HepG2 (cell line): ENCODE measurements around the gene FAAP100. TPM values are rescaled to one million over a fixed set of nuclear protein-coding genes. Genes with fewer than 3 reads are reported as not detected.

ENCODE experiments used
- ATAC-seq: fragments of 200-7000 bp; cut with Tn5 transposase; 3 replicates; pipeline ENCODE4 v1.9.1; 2020; ENCODE audit warnings: mild to moderate bottlenecking, moderate library complexity
- BruUV-seq: library from RNA; stranded (reverse); fragments of 400-500 nt; replicated peaks from 2 replicates; lab custom pipeline; 2021; lab: Mats Ljungman, UMichigan
- CTCF ChIA-PET: fragments of 300-600 bp; formaldehyde crosslinking; extraction: SDS; loops from one replicate; lab custom pipeline; 2021; ENCODE audit warnings: low total read pairs, inconsistent platforms, low intra/inter-chr PET ratio; lab: Yijun Ruan, JAX
- POLR2A ChIA-PET: fragments of 350-600 bp; sonication (Branson Sonifier 250); formaldehyde crosslinking; loops from one replicate; lab custom pipeline; 2020; ENCODE audit warnings: antibody characterized with exemption, inconsistent platforms; lab: Yijun Ruan, JAX
- DNase-seq: peaks from one replicate; pipeline ENCODE4 v3.0.0-alpha.2; 2015; ENCODE audit warnings: low spot score
- FAIRE-seq: peaks from 3 replicates; lab custom pipeline; 2011; peaks lifted over from hg19 to GRCh38; lab: Jason Lieb, UNC
- H2AFZ ChIP-seq: one replicate; pipeline ENCODE4 v1.6.1; 2011; ENCODE audit warnings: low read length, inconsistent platforms
- H3K27ac ChIP-seq: fragments of 300-600 bp; 3 replicates; pipeline ENCODE4 v1.8.0; 2011; ENCODE audit warnings: mixed run types, mild to moderate bottlenecking, mixed read lengths, low read length, inconsistent platforms; ENCODE audit not compliant: insufficient read depth; ENCODE audit errors: extremely low read length
- H3K27me3 ChIP-seq, 2 experiments: fragments of 200-600 bp in 1 of 2; 2 replicates in 1 of 2; 3 replicates in 1 of 2; pipeline versions ENCODE4 v1.6.0 to v1.8.0; 2011; ENCODE audit warnings: low read length in 2 of 2, mild to moderate bottlenecking in 2 of 2, moderate library complexity in 2 of 2, inconsistent platforms in 1 of 2; ENCODE audit not compliant: insufficient read depth in 2 of 2, control insufficient read depth in 1 of 2
- H3K36me3 ChIP-seq, 2 experiments: fragments of 200-600 bp in 1 of 2; replicated peaks in 1 of 2; 2 replicates in 1 of 2; 3 replicates in 1 of 2; pipeline versions ENCODE4 v1.5.1 to v1.8.0; 2011; ENCODE audit warnings: low read length in 2 of 2, inconsistent platforms in 1 of 2; ENCODE audit not compliant: insufficient read depth in 2 of 2, control insufficient read depth in 1 of 2
- H3K4me1 ChIP-seq: 2 replicates; pipeline ENCODE4 v1.5.1; 2012; ENCODE audit warnings: low read length, inconsistent platforms; ENCODE audit not compliant: insufficient read depth
- H3K4me2 ChIP-seq: 2 replicates; pipeline ENCODE4 v1.6.0; 2011; ENCODE audit warnings: low read depth, low read length, inconsistent platforms
- H3K4me3 ChIP-seq, 3 experiments: fragments of 200-600 bp in 1 of 3; sonication (generic), shearing (Covaris generic) in 1 of 3; replicated peaks in 1 of 3; 2 replicates each; pipeline ENCODE4 v1.5.1; 2011 to 2016; ENCODE audit warnings: low read length in 3 of 3, inconsistent platforms in 2 of 3, low read depth in 2 of 3, mild to moderate bottlenecking in 2 of 3, control low read depth in 1 of 3, mixed read lengths in 1 of 3; ENCODE audit not compliant: insufficient read depth in 1 of 3
- H3K79me2 ChIP-seq: one replicate; pipeline ENCODE4 v1.6.1; 2011; ENCODE audit warnings: low read length, inconsistent platforms; ENCODE audit not compliant: insufficient read depth
- H3K9ac ChIP-seq: 2 replicates; pipeline ENCODE4 v1.6.0; 2011; ENCODE audit warnings: mild to moderate bottlenecking, low read depth, low read length, inconsistent platforms; ENCODE audit not compliant: insufficient read depth
- H3K9me3 ChIP-seq: 2 replicates; pipeline ENCODE4 v1.5.1; 2012; ENCODE audit warnings: mild to moderate bottlenecking, low read length
- H4K20me1 ChIP-seq: 2 replicates; pipeline ENCODE4 v1.6.0; 2011; ENCODE audit warnings: inconsistent platforms, mild to moderate bottlenecking, low read length, moderate library complexity; ENCODE audit not compliant: insufficient read depth
- AGO2 ChIP-seq: fragments of 200-400 bp; formaldehyde crosslinking; optimal IDR thresholded peaks from 2 replicates; pipeline ENCODE3; 2017; ENCODE audit warnings: mild to moderate bottlenecking, low read depth, low read length, moderate library complexity
- ONECUT2 ChIP-seq: sonication (generic); formaldehyde crosslinking; IDR thresholded peaks from 2 replicates; pipeline ENCODE4 v1.4.0; 2020; ENCODE audit warnings: missing genetic modification reagents
- POGZ ChIP-seq: sonication (generic); formaldehyde crosslinking; IDR thresholded peaks from 2 replicates; pipeline ENCODE4 v1.4.0; 2020; ENCODE audit warnings: mild to moderate bottlenecking, missing genetic modification reagents
- POLR2G ChIP-seq: fragments of 200-400 bp; formaldehyde crosslinking; IDR thresholded peaks from 2 replicates; pipeline ENCODE4 v1.6.1; 2018; ENCODE audit warnings: mild to moderate bottlenecking, low read depth, low read length, moderate library complexity
- RBFOX2 ChIP-seq: fragments of 200-400 bp; formaldehyde crosslinking; IDR thresholded peaks from 2 replicates; pipeline ENCODE4 v1.6.1; 2017; ENCODE audit warnings: low read depth, mild to moderate bottlenecking, low read length
- TBX2 ChIP-seq: sonication (generic); formaldehyde crosslinking; IDR thresholded peaks from 2 replicates; pipeline ENCODE4 v1.5.0; 2020; ENCODE audit warnings: missing genetic modification reagents, mild to moderate bottlenecking, borderline replicate concordance
- ZNF614 ChIP-seq: IDR thresholded peaks from 2 replicates; pipeline ENCODE4 v1.6.1; 2018; ENCODE audit warnings: missing biosample characterization, missing genetic modification reagents, inconsistent platforms, borderline replicate concordance
- WGBS: methylation state at CpG from one replicate; pipeline ENCODE4 v1.1.6; 2017; ENCODE audit warnings: low lambda C conversion rate; 5-methylcytosine and 5-hydroxymethylcytosine counted together
- in situ Hi-C: cut with HindIII; loops from 2 replicates; pipeline ENCODE4 v1.10.0; 2017; ENCODE audit warnings: low pct_unique_long_range_greater_than_20kb; ENCODE audit not compliant: extremely low pct_ligation_motif_present
- intact Hi-C: fragments of 100-400 bp; cut with micrococcal nuclease; formaldehyde crosslinking; loops from one replicate; pipeline ENCODE4 v1.10.0; 2022; ENCODE audit not compliant: unreplicated experiment
- polyA plus RNA-seq, 8 experiments: library from polyadenylated mRNA; depleted of rRNA in 3 of 8; stranded (reverse) in 7 of 8; unstranded in 1 of 8; fragments of >200 nt; fragmentation: Illumina TruSeq in 4 of 8; extraction: Trizol in 4 of 8; gene quantifications; 2 replicates each; pipeline versions ENCODE4 v1.2.1 to v1.2.3, GENCODE V29; 2011 to 2016; ENCODE audit warnings: low read depth in 4 of 8, missing spikeins in 1 of 8, mixed read lengths in 1 of 8; ENCODE audit not compliant: insufficient read depth in 1 of 8
- total RNA-seq, 5 experiments: library from RNA; depleted of rRNA; stranded (reverse); fragments of >200 nt; fragmentation: Illumina TruSeq; extraction: Trizol; gene quantifications; 2 replicates each; pipeline ENCODE4 v1.2.3, GENCODE V29; 2016; ENCODE audit warnings: low read depth in 1 of 5
- TF ChIP-seq, protein P1 (sequence below): sonication (generic); formaldehyde crosslinking; IDR thresholded peaks from 2 replicates; pipeline ENCODE4 v1.5.0; 2020; ENCODE audit warnings: missing genetic modification reagents
- TF ChIP-seq, protein P2 (sequence below): sonication (generic); formaldehyde crosslinking; IDR thresholded peaks from 2 replicates; pipeline ENCODE4 v1.4.0; 2020; ENCODE audit warnings: missing genetic modification reagents; ENCODE audit errors: not compliant biosample characterization
- TF ChIP-seq, protein P3 (sequence below): sonication (generic); formaldehyde crosslinking; IDR thresholded peaks from 2 replicates; pipeline ENCODE4 v1.9.0; 2022; ENCODE audit warnings: low read depth, missing genetic modification reagents
- TF ChIP-seq, protein P4 (sequence below): sonication (generic); IDR thresholded peaks from 2 replicates; pipeline ENCODE4 v1.6.1; 2016; ENCODE audit warnings: low read depth, borderline replicate concordance
- TF ChIP-seq, protein P5 (sequence below): sonication (generic); formaldehyde crosslinking; IDR thresholded peaks from 2 replicates; pipeline ENCODE4 v1.5.1; 2020; ENCODE audit warnings: missing genetic modification reagents, mild to moderate bottlenecking, borderline replicate concordance

The FAAP100 gene
- total and polyA plus RNA-seq, 2 of the 13 experiments (the other 11 are each of a cell fraction or from before 2014, with no cell fraction given), result 7.6 to 20.8 TPM

DNA sequence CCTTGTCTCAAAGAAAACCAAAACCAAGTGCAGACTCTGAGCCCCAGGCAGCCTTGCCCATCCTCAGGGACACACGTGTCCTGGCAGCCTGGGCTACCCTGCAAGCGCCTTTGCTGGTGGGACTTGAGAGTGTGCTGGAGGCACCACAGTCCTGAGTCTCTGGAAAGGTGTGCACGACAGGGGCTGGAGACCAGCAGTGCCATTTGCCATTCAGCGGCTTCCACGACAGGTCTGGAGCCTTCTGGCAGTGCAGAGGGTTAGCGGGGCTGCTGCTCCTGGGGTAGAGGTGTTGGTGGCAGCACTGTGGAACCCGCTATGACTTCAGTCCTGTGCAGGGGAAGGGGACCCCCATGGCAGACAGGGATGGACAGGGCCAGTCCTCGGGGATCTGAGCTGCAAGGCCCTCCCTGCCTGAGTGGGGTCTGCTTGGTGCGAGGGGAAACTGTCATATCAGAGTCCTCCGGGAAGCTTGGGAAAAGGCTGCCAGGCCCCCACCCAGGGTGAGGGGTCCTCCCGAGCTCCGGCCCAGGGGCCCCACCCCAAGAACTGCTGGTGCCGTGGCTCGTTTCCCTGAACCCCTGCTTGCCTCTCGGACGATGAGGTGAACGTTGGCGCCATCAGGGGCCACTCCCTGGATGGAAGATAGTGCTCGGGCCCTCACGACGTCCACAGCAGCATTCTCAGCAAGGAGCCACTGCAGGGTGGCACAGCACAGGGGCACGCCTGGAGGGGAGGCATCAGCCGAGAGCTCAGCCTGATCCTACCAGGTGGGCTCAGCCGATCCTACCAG lies 6.8 kb downstream of the FAAP100 start:
- no peak overlapping the region for H3K27ac ChIP-seq
- H3K36me3 ChIP-seq, result peaks cover 42 to 70% of the 10 kb centered on the region in 2 experiments

DNA sequence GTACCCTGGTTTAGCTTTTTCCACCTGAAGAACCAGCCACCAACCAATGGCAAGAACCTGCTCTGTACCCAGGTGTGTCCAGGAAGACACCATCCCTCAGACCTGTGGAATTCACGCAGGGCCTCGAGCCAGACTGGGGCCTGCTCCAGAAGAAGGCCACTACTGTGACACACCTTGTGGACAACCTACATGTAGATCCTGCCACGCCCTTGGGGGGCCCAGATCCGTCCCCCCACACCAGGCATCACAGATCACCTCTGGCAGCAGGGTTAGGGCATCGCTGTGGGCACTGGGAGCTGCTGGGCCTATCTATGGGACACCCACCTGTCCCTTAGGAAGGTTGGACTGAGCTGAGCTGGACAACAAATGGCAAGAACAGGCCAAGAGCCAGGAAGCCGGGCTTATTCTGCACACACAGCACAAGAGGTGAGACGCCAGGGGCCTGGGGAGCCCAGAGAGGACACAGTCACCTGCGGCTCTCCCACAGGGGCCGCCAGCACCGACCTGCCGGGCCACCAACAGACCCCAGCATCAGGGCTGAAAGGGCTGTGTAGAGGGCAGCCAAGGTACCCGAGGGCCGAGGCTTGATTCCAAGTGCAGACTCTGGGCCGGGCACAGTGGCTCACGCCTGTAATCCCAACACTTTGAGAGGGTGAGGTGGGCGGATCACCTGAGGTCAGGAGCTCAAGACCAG lies 7.7 kb downstream of the FAAP100 start:
- CTCF ChIA-PET, result no interaction called here
- H3K4me1 ChIP-seq, result peaks cover 5% of the 10 kb centered on the region; the same call in 1 of the 2 replicates
- intact Hi-C loops (no loop called here), in situ Hi-C loops (no loop called here)
- no peak for DNase-seq
- 96% methylated on average over 15 of the region's 16 CpGs for WGBS
- BruUV-seq, result no TSS peak
- H3K9me3 ChIP-seq, result no peaks in the 10 kb centered on the region
- no peak for FAIRE-seq
- no peak overlapping the region for H3K27ac ChIP-seq
- no peak overlapping the region for H2AFZ ChIP-seq
- POLR2A ChIA-PET, result interaction anchor here (1.8 kb wide), 1 partner anchor 8 kb away, joined by 7 read pairs; the partner anchor contains the start of gene FAAP100
- ATAC-seq, result no peak
- no peak overlapping the region for H3K4me3 ChIP-seq
- no peaks in the 10 kb centered on the region for H3K27me3 ChIP-seq
- no peak overlapping the region for H3K9ac ChIP-seq
- peaks cover 40 to 63% of the 10 kb centered on the region in 2 experiments for H3K36me3 ChIP-seq
- no peak overlapping the region for H3K4me2 ChIP-seq
- H3K79me2 ChIP-seq, result no peaks in the 10 kb centered on the region
- H4K20me1 ChIP-seq, result no peaks in the 10 kb centered on the region
- TF ChIP-seq POGZ (CRISPR knock-in tag) (no peak), ONECUT2 (no peak), TBX2 (no peak)
- TF ChIP-seq, protein P1, sequence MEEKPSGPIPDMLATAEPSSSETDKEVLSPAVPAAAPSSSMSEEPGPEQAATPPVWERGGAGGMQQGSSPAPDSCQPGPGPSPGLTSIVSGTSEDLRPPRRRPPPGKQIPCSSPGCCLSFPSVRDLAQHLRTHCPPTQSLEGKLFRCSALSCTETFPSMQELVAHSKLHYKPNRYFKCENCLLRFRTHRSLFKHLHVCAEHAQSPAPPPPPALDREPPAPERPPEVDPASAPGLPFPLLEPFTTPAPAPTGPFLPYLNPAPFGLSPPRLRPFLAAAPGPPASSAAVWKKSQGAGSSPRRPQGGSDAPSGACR (CRISPR knock-in tag), result no peak
- TF ChIP-seq, protein P2, sequence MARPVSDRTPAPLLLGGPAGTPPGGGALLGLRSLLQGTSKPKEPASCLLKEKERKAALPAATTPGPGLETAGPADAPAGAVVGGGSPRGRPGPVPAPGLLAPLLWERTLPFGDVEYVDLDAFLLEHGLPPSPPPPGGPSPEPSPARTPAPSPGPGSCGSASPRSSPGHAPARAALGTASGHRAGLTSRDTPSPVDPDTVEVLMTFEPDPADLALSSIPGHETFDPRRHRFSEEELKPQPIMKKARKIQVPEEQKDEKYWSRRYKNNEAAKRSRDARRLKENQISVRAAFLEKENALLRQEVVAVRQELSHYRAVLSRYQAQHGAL, result no peak
- TF ChIP-seq, protein P3, sequence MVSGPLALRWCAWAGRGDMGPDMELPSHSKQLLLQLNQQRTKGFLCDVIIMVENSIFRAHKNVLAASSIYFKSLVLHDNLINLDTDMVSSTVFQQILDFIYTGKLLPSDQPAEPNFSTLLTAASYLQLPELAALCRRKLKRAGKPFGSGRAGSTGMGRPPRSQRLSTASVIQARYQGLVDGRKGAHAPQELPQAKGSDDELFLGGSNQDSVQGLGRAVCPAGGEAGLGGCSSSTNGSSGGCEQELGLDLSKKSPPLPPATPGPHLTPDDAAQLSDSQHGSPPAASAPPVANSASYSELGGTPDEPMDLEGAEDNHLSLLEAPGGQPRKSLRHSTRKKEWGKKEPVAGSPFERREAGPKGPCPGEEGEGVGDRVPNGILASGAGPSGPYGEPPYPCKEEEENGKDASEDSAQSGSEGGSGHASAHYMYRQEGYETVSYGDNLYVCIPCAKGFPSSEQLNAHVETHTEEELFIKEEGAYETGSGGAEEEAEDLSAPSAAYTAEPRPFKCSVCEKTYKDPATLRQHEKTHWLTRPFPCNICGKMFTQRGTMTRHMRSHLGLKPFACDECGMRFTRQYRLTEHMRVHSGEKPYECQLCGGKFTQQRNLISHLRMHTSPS (CRISPR knock-in tag), result no peak
- TF ChIP-seq, protein P4, sequence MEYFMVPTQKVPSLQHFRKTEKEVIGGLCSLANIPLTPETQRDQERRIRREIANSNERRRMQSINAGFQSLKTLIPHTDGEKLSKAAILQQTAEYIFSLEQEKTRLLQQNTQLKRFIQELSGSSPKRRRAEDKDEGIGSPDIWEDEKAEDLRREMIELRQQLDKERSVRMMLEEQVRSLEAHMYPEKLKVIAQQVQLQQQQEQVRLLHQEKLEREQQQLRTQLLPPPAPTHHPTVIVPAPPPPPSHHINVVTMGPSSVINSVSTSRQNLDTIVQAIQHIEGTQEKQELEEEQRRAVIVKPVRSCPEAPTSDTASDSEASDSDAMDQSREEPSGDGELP, result no peak

More for the DNA sequence above, 6.8 kb downstream of the FAAP100 start:
- in situ Hi-C loops (no loop called here), intact Hi-C loops (no loop called here)
- ChIA-PET POLR2A (no interaction called here), CTCF (no interaction called here)
- ATAC-seq (no peak), DNase-seq (no peak), FAIRE-seq (no peak)
- H3K4me1 ChIP-seq, result peaks cover 10% of the 10 kb centered on the region; the same call in 1 of the 2 replicates
- no peak for TF ChIP-seq ZNF614 (CRISPR knock-in tag)
- TF ChIP-seq RBFOX2, result 0 out of 2 replicates have a peak, but pooled peaks have one; percentile 28
- TF ChIP-seq, protein P5, sequence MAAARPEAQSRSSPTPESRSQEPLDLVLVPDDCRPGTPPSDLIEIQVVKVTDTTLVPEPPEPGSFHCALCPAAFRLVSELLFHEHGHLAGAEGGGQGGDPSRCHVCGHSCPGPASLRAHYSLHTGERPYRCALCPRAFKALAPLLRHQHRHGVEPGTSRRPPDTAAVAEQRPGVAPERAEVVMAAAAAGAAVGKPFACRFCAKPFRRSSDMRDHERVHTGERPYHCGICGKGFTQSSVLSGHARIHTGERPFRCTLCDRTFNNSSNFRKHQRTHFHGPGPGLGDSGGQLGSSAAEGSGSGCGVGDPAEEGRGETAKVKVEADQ, result no peak
- peak; percentile 67 for TF ChIP-seq AGO2
- TF ChIP-seq POLR2G, result 0 out of 2 replicates have a peak, but pooled peaks have one; percentile 19
- H2AFZ ChIP-seq, result no peak overlapping the region
- 94% methylated on average over 21 of the region's 24 CpGs for WGBS
- H3K4me3 ChIP-seq, result no peak overlapping the region
- no peaks in the 10 kb centered on the region; the same call in 1 of the 2 replicates for H4K20me1 ChIP-seq
- no peak overlapping the region for H3K4me2 ChIP-seq
- no peak overlapping the region for H3K9ac ChIP-seq
- no TSS peak for BruUV-seq
- no peaks in the 10 kb centered on the region for H3K9me3 ChIP-seq
- H3K79me2 ChIP-seq, result no peaks in the 10 kb centered on the region
- no peaks in the 10 kb centered on the region for H3K27me3 ChIP-seq
